Liver (tissue), 3 donors: ENCODE measurements around the gene EYA4.

Experiments used
- GABPA ChIP-seq, 2 donors: IDR thresholded peaks in 1 of 2; conservative IDR thresholded peaks in 1 of 2; 2 replicates each; pipeline ENCODE4 v1.6.1; 2016; ENCODE audit warnings: antibody characterized with exemption in 2 of 2, mild to moderate bottlenecking in 1 of 2, moderate library complexity in 1 of 2
- JUND ChIP-seq, 2 donors: IDR thresholded peaks; 2 replicates each; pipeline ENCODE4 v1.6.1; 2016; ENCODE audit warnings: antibody characterized with exemption in 2 of 2
- RAD21 ChIP-seq, 2 donors: IDR thresholded peaks; 2 replicates each; pipeline ENCODE4 v1.6.1; 2016; ENCODE audit warnings: antibody characterized with exemption in 2 of 2, mild to moderate bottlenecking in 2 of 2
- TAF1 ChIP-seq: conservative IDR thresholded peaks from 2 replicates; pipeline ENCODE4 v1.6.1; 2016; ENCODE audit warnings: antibody characterized with exemption, mild to moderate bottlenecking
- YY1 ChIP-seq: IDR thresholded peaks from 2 replicates; pipeline ENCODE4 v1.6.1; 2016; ENCODE audit warnings: antibody characterized with exemption, mild to moderate bottlenecking
- TF ChIP-seq, protein P1 (sequence below): fragments of 150-350 bp; IDR thresholded peaks from 2 replicates; pipeline ENCODE4 v1.5.1; 2017; ENCODE audit warnings: improper control_type of control experiment, low read depth, low read length; ENCODE audit not compliant: missing input control
- TF ChIP-seq, protein P2 (sequence below): IDR thresholded peaks from 2 replicates; pipeline ENCODE4 v1.6.1; 2016; ENCODE audit warnings: antibody characterized with exemption
- TF ChIP-seq, protein P3 (sequence below): IDR thresholded peaks from 2 replicates; pipeline ENCODE4 v1.6.1; 2016; ENCODE audit warnings: antibody characterized with exemption, mild to moderate bottlenecking
- donor health status: healthy.
- donor health status: healthy.

DNA sequence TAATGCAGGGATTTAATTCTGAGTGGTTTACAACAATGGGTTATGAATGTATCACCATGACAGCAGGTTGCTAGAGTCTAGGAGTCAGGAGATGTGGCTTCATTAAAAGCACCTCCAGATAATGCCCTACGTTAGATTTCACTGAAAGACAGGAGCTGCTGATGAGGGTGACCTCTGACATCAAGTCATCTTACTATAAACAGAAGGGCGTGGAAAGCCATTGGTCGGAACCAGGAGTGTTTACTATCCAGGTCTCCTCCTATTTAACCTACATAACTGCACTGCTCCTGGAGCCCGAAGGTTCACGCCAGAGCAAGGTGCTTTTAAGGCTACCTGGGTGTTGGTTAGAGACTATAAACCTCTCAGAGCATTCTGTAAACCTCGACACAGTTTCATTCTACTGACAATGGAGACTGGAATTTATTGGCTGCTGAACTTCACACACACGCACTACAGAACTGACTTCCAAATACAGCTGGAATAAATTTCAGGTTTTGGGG lies 128.7 kb downstream of the EYA4 start:
- TF ChIP-seq, protein P1, sequence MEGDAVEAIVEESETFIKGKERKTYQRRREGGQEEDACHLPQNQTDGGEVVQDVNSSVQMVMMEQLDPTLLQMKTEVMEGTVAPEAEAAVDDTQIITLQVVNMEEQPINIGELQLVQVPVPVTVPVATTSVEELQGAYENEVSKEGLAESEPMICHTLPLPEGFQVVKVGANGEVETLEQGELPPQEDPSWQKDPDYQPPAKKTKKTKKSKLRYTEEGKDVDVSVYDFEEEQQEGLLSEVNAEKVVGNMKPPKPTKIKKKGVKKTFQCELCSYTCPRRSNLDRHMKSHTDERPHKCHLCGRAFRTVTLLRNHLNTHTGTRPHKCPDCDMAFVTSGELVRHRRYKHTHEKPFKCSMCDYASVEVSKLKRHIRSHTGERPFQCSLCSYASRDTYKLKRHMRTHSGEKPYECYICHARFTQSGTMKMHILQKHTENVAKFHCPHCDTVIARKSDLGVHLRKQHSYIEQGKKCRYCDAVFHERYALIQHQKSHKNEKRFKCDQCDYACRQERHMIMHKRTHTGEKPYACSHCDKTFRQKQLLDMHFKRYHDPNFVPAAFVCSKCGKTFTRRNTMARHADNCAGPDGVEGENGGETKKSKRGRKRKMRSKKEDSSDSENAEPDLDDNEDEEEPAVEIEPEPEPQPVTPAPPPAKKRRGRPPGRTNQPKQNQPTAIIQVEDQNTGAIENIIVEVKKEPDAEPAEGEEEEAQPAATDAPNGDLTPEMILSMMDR, result no peak
- TF ChIP-seq, protein P2, sequence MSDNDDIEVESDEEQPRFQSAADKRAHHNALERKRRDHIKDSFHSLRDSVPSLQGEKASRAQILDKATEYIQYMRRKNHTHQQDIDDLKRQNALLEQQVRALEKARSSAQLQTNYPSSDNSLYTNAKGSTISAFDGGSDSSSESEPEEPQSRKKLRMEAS, result no peak
- TF ChIP-seq JUND (IDR thresholded peaks at IDR 0.05), result no peak
- no peak for TF ChIP-seq GABPA (IDR thresholded peaks at IDR 0.05 in 1 of 2, conservative IDR thresholded peaks at IDR 0.05 in 1 of 2)
- TF ChIP-seq, protein P3, sequence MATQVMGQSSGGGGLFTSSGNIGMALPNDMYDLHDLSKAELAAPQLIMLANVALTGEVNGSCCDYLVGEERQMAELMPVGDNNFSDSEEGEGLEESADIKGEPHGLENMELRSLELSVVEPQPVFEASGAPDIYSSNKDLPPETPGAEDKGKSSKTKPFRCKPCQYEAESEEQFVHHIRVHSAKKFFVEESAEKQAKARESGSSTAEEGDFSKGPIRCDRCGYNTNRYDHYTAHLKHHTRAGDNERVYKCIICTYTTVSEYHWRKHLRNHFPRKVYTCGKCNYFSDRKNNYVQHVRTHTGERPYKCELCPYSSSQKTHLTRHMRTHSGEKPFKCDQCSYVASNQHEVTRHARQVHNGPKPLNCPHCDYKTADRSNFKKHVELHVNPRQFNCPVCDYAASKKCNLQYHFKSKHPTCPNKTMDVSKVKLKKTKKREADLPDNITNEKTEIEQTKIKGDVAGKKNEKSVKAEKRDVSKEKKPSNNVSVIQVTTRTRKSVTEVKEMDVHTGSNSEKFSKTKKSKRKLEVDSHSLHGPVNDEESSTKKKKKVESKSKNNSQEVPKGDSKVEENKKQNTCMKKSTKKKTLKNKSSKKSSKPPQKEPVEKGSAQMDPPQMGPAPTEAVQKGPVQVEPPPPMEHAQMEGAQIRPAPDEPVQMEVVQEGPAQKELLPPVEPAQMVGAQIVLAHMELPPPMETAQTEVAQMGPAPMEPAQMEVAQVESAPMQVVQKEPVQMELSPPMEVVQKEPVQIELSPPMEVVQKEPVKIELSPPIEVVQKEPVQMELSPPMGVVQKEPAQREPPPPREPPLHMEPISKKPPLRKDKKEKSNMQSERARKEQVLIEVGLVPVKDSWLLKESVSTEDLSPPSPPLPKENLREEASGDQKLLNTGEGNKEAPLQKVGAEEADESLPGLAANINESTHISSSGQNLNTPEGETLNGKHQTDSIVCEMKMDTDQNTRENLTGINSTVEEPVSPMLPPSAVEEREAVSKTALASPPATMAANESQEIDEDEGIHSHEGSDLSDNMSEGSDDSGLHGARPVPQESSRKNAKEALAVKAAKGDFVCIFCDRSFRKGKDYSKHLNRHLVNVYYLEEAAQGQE, result no peak
- no peak for TF ChIP-seq YY1
- TF ChIP-seq RAD21 (IDR thresholded peaks at IDR 0.05), result no peak
- no peak for TF ChIP-seq TAF1
